SH-SY5Y (cell line): Measurements from ENCODE around the gene NEFH.

ENCODE experiments used
- GATA2 ChIP-seq: IDR thresholded peaks from 2 replicates; pipeline ENCODE4 v1.6.1; 2011; ENCODE audit warnings: mild to moderate bottlenecking, low read depth, low read length
- GATA3 ChIP-seq: IDR thresholded peaks from 2 replicates; pipeline ENCODE4 v1.6.1; 2011; ENCODE audit warnings: low read depth, mild to moderate bottlenecking, low read length, moderate library complexity

DNA sequence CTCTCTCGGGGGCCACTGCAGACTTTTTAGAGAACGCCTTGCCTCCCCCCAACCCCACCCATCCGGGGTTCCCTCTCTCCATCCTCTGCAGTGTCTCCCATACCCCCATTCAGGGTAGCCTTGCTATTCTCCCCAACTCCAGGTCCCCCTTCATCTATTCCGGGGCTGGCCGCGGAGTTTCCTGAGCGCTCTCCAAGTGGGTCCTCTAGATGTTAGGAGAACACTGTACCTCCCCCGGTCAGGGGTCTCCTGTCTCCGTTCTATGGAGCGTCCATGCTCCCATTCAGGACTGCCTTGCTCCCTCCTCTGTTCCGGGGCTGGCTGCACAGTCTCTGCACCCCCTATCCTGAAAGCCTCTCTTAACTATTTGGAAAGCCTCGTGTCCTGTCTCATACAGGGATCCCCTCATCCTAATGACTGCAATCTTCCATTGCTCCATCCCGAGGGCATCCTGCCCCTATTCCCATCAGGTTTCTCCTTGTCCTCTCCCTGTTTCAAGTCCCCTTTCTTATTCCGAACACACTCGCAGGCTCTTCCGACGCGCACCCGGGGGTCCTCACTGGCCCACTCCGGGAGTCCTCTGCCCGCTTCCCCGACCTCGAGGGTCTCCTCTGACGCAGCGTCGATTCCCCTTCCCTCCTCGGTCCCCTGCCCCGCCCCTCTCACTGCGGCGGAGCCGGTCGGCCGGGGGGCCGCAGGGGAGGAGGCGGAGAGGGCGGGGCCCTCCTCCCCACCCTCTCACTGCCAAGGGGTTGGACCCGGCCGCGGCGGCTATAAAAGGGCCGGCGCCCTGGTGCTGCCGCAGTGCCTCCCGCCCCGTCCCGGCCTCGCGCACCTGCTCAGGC lies at the start of gene NEFH:
- no peak for TF ChIP-seq GATA2
- TF ChIP-seq GATA3: no peak
